Hair follicular keratinocyte (primary cell): ENCODE measurements around the gene UFM1. TPM values are rescaled to one million over a fixed set of nuclear protein-coding genes. Genes with fewer than 3 reads are reported as not detected.

Experiments used
- total RNA-seq: library from RNA; depleted of rRNA; stranded (reverse); fragments of >200 nt; gene quantifications from 2 replicates; pipeline ENCODE4 v1.2.3, GENCODE V29; 2015

UFM1 gene
- total RNA-seq: 43.4 and 59.6 TPM in 2 replicates

DNA sequence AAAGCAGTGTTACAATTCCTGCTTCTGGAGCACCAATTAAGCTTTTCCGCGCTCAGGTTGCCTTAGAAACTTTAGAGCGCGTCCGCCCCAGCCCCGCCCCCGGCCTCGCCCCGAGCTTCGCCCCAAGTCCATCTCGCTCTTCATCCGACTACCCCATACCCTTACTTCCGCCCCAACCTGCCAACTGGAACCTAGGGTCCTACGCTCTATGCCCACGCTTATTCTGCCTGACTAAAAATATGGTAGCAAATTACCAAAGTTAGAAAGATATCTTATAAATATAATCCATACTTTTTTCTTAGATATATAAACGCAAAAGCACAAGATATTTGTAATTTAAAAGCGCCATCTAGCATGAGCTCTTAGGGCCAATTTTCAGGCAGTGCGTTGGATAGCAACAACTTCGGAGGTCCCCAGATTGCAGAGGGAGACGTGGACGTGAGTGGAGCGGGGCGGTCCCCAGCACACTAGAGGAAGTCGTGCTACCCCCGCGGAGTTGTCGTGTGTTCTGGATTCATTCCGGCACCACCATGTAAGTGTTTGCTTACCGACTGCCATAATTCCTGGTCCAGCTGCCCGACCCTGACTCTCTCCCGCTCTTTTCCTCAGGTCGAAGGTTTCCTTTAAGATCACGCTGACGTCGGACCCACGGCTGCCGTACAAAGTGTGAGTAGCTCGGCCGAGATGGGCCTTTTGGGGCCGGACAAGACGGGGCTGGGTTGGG lies at the start of gene UFM1:
Gene UFM1 (plus strand): TSS at position 462 of the 724 bp plus-strand sequence. CDS start 69 bp downstream, at position 531.

